HG03175 (cell line): Measurements from ENCODE around the gene SCMH1.

Experiments used
- ATAC-seq: cut with Tn5 transposase; IDR thresholded peaks from one replicate; pipeline ENCODE4 v1.9.1; 2021; ENCODE audit warnings: mild to moderate bottlenecking, moderate library complexity; ENCODE audit not compliant: unreplicated experiment

SCMH1 gene

GRCh38 chr1:41032147-41032546 is 210.0 kb downstream of the SCMH1 start:
- no peak for ATAC-seq

- no peak for ATAC-seq
Observed at GRCh38 chr1:41030872-41031616, 211.1 kb downstream of the SCMH1 start.

GRCh38 chr1:41028034-41028642 is 214.0 kb downstream of the SCMH1 start:
- no peak for ATAC-seq

- no peak for ATAC-seq
Observed at GRCh38 chr1:41025979-41026819, 215.9 kb downstream of the SCMH1 start.

- no peak for ATAC-seq
Observed at GRCh38 chr1:41024953-41025352, 217.2 kb downstream of the SCMH1 start.

- ATAC-seq: no peak
Observed at GRCh38 chr1:41023279-41023990, 218.7 kb downstream of the SCMH1 start.

- ATAC-seq: no peak
Observed at GRCh38 chr1:41022424-41022823, 219.7 kb downstream of the SCMH1 start.

GRCh38 chr1:41021526-41022308 is 220.4 kb downstream of the SCMH1 start, which contains the start of gene SLFNL1:
Gene SLFNL1 (minus strand): TSS chr1:41021725. CDS start chr1:41020660, 1,065 bp downstream.
- no peak for ATAC-seq

GRCh38 chr1:41020654-41021053 is 221.5 kb downstream of the SCMH1 start:
- ATAC-seq: no peak

GRCh38 chr1:41020109-41020576 is 222.0 kb downstream of the SCMH1 start:
- no peak for ATAC-seq

GRCh38 chr1:41019353-41019745 is 222.8 kb downstream of the SCMH1 start:
- ATAC-seq: no peak

- ATAC-seq: no peak
Observed at GRCh38 chr1:41018018-41018410, 224.1 kb downstream of the SCMH1 start.

GRCh38 chr1:41017141-41018017 is 224.7 kb downstream of the SCMH1 start:
- no peak for ATAC-seq

GRCh38 chr1:41015897-41016470 is 226.1 kb downstream of the SCMH1 start:
- ATAC-seq: no peak

- no peak for ATAC-seq
Observed at GRCh38 chr1:41015281-41015896, 226.7 kb downstream of the SCMH1 start.

GRCh38 chr1:41014871-41015270 is 227.2 kb downstream of the SCMH1 start:
- ATAC-seq: no peak

GRCh38 chr1:41013796-41014195 is 228.3 kb downstream of the SCMH1 start:
- ATAC-seq: no peak

GRCh38 chr1:41013024-41013423 is 229.1 kb downstream of the SCMH1 start:
- ATAC-seq: no peak
